K562 (cell line): ENCODE data around the gene ZSWIM7.

Experiments used
- EZH2 ChIP-seq: IDR thresholded peaks from 2 replicates; pipeline ENCODE4 v1.6.1; 2012; ENCODE audit warnings: low read depth, mild to moderate bottlenecking, inconsistent platforms, low read length, borderline replicate concordance
- MTA2 ChIP-seq: fragments of 450-650 bp; IDR thresholded peaks from 2 replicates; pipeline ENCODE4 v1.6.1; 2016; ENCODE audit warnings: low read depth
- REST ChIP-seq, 2 experiments: fragments of 450-650 bp; formaldehyde crosslinking in 1 of 2; IDR thresholded peaks; 2 replicates each; pipeline versions ENCODE4 v1.4.0 to v1.6.1; 2014 to 2020; ENCODE audit warnings: mild to moderate bottlenecking in 2 of 2, borderline replicate concordance in 1 of 2, low read depth in 1 of 2
- TARDBP ChIP-seq: fragments of 450-650 bp; IDR thresholded peaks from 2 replicates; pipeline ENCODE4 v1.6.1; 2016
- ZNF232 ChIP-seq: sonication (generic); formaldehyde crosslinking; IDR thresholded peaks from 2 replicates; pipeline ENCODE4 v1.8.0; 2022; ENCODE audit warnings: mild to moderate bottlenecking, missing genetic modification reagents
- TF ChIP-seq, protein P1 (sequence below), 3 experiments: IDR thresholded peaks in 2 of 3; conservative IDR thresholded peaks in 1 of 3; 2 replicates each; pipeline ENCODE4 v1.5.1; 2011 to 2012; ENCODE audit warnings: low read length in 3 of 3, mild to moderate bottlenecking in 3 of 3, control low read depth in 2 of 3, improper control_type of control experiment in 1 of 3, inconsistent platforms in 1 of 3, low read depth in 1 of 3, mixed read lengths in 1 of 3, moderate library complexity in 1 of 3; ENCODE audit not compliant: insufficient read depth in 2 of 3
- TF ChIP-seq, protein P2 (sequence below): sonication (generic); formaldehyde crosslinking; IDR thresholded peaks from 2 replicates; pipeline ENCODE4 v1.9.0; 2022; ENCODE audit warnings: mild to moderate bottlenecking, missing genetic modification reagents

- TF ChIP-seq MTA2 (no peak), ZNF232 (CRISPR knock-in tag) (no peak), EZH2 (no peak), REST (IDR thresholded peaks at IDR 0.05; ENCODE audit: borderline replicate concordance) (no peak), REST (CRISPR knock-in tag; IDR thresholded peaks at IDR 0.05; ENCODE audit: low read depth) (no peak), TARDBP (no peak)
- TF ChIP-seq, protein P1, sequence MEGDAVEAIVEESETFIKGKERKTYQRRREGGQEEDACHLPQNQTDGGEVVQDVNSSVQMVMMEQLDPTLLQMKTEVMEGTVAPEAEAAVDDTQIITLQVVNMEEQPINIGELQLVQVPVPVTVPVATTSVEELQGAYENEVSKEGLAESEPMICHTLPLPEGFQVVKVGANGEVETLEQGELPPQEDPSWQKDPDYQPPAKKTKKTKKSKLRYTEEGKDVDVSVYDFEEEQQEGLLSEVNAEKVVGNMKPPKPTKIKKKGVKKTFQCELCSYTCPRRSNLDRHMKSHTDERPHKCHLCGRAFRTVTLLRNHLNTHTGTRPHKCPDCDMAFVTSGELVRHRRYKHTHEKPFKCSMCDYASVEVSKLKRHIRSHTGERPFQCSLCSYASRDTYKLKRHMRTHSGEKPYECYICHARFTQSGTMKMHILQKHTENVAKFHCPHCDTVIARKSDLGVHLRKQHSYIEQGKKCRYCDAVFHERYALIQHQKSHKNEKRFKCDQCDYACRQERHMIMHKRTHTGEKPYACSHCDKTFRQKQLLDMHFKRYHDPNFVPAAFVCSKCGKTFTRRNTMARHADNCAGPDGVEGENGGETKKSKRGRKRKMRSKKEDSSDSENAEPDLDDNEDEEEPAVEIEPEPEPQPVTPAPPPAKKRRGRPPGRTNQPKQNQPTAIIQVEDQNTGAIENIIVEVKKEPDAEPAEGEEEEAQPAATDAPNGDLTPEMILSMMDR (IDR thresholded peaks at IDR 0.05 in 2 of 3, conservative IDR thresholded peaks at IDR 0.05 in 1 of 3; ENCODE audit: insufficient read depth in 2 of 3, low read depth in 1 of 3, low read length in 3 of 3), result no peak
- TF ChIP-seq, protein P2, sequence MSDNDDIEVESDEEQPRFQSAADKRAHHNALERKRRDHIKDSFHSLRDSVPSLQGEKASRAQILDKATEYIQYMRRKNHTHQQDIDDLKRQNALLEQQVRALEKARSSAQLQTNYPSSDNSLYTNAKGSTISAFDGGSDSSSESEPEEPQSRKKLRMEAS (CRISPR knock-in tag), result no peak
These were observed 31.7 kb downstream of the ZSWIM7 start for GRCh38 chr17:15967706-15968399.
